HepG2 (cell line): ENCODE data around the gene HSP90AA1. TPM values are rescaled to one million over a fixed set of nuclear protein-coding genes. Genes with fewer than 3 reads are reported as not detected.

Experiments
- ATM ChIP-seq: fragments of 450-650 bp; IDR thresholded peaks from 2 replicates; pipeline ENCODE4 v1.7.1; 2017; ENCODE audit warnings: mild to moderate bottlenecking, borderline replicate concordance
- CENPX ChIP-seq: sonication (generic); formaldehyde crosslinking; IDR thresholded peaks from 2 replicates; pipeline ENCODE4 v1.9.0; 2021; ENCODE audit warnings: mild to moderate bottlenecking, missing genetic modification reagents, moderate library complexity
- MED8 ChIP-seq: sonication (generic); formaldehyde crosslinking; IDR thresholded peaks from 2 replicates; pipeline ENCODE4 v1.8.1; 2023; ENCODE audit warnings: mild to moderate bottlenecking, missing genetic modification reagents; ENCODE audit not compliant: insufficient replicate concordance
- NAIF1 ChIP-seq: sonication (generic); formaldehyde crosslinking; IDR thresholded peaks from 2 replicates; pipeline ENCODE4 v1.5.0; 2020; ENCODE audit warnings: mild to moderate bottlenecking, missing genetic modification reagents, borderline replicate concordance
- NR2F2 ChIP-seq: IDR thresholded peaks from 2 replicates; pipeline ENCODE4 v1.6.1; 2012; ENCODE audit warnings: low read depth, inconsistent platforms, borderline replicate concordance
- PPARG ChIP-seq: conservative IDR thresholded peaks from 2 replicates; pipeline ENCODE4 v1.6.1; 2016; ENCODE audit warnings: missing biosample characterization, missing genetic modification reagents
- REST ChIP-seq, 2 experiments: IDR thresholded peaks; 2 replicates each; pipeline ENCODE4 v1.6.1; 2011 to 2012; ENCODE audit warnings: low read length in 2 of 2, borderline replicate concordance in 1 of 2, low read depth in 1 of 2, mild to moderate bottlenecking in 1 of 2, moderate library complexity in 1 of 2
- ZBTB37 ChIP-seq: sonication (generic); formaldehyde crosslinking; IDR thresholded peaks from 2 replicates; pipeline ENCODE4 v1.4.0; 2020; ENCODE audit warnings: mild to moderate bottlenecking, missing genetic modification reagents
- ZNF879 ChIP-seq: sonication (generic); formaldehyde crosslinking; IDR thresholded peaks from 2 replicates; pipeline ENCODE4 v1.8.1; 2023; ENCODE audit warnings: missing genetic modification reagents
- polyA plus RNA-seq, 8 experiments: library from polyadenylated mRNA; depleted of rRNA in 3 of 8; stranded (reverse) in 7 of 8; unstranded in 1 of 8; fragments of >200 nt; fragmentation: Illumina TruSeq in 4 of 8; extraction: Trizol in 4 of 8; gene quantifications; 2 replicates each; pipeline versions ENCODE4 v1.2.1 to v1.2.3, GENCODE V29; 2011 to 2016; ENCODE audit warnings: low read depth in 4 of 8, missing spikeins in 1 of 8, mixed read lengths in 1 of 8; ENCODE audit not compliant: insufficient read depth in 1 of 8
- total RNA-seq, 5 experiments: library from RNA; depleted of rRNA; stranded (reverse); fragments of >200 nt; fragmentation: Illumina TruSeq; extraction: Trizol; gene quantifications; 2 replicates each; pipeline ENCODE4 v1.2.3, GENCODE V29; 2016; ENCODE audit warnings: low read depth in 1 of 5
- TF ChIP-seq, protein P1 (sequence below): sonication (generic); formaldehyde crosslinking; IDR thresholded peaks from 2 replicates; pipeline ENCODE4 v1.4.0; 2020; ENCODE audit warnings: missing genetic modification reagents, borderline replicate concordance

HSP90AA1 gene
- total and polyA plus RNA-seq, 2 of the 13 experiments (the other 11 are each of a cell fraction or from before 2014, with no cell fraction given), result 262 to 636 TPM

DNA sequence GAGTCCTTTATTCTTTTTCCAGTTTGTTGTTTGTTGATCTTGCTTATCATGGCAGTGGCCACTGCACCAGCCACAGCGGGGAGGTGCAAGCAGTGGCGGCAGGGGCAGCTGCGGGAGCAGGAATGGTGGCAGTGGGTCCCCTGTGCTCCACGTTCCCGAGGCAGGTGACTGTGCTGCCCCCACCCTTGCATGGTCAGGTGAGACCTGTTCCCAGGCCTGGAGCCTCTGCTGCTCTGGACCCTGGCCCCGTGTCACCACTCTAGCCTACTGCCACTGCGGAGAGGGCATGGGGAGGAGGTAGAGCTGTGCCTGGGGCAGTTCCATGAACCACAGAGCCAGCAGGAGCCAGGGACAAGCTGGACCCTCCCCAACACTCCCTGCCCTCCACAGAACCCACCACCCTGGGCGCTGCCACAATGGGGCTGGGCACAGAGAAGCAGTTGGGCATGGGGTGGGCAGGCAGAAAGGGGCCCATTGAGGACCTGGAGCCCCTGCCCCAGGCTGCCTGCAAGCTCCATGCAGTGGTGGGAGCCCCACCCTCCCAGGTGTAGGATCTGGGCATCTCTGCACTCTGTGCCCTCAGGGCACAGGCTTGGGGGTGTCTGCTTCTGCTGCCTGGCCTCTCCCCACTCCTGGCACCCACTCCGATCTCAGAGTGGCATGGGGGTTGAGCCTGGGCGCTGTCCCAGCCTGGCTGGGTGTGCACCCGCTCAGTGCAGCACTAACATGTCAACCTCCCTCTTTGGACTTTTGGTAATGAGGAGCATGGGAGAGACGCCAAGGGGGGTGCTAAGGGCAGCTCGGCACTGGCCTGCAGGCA lies 29.7 kb upstream of the HSP90AA1 start (continued):
- TF ChIP-seq CENPX (CRISPR knock-in tag), result no peak
- TF ChIP-seq PPARG, result no peak
- TF ChIP-seq ATM, result no peak
- TF ChIP-seq NAIF1 (CRISPR knock-in tag), result no peak
- no peak for TF ChIP-seq NR2F2
- no peak for TF ChIP-seq ZNF879 (CRISPR knock-in tag)
- TF ChIP-seq REST (IDR thresholded peaks at IDR 0.05; ENCODE audit: borderline replicate concordance in 1 of 2, low read depth in 1 of 2, low read length in 2 of 2), result no peak
- no peak for TF ChIP-seq ZBTB37
- TF ChIP-seq MED8 (CRISPR knock-in tag), result no peak
- TF ChIP-seq, protein P1, sequence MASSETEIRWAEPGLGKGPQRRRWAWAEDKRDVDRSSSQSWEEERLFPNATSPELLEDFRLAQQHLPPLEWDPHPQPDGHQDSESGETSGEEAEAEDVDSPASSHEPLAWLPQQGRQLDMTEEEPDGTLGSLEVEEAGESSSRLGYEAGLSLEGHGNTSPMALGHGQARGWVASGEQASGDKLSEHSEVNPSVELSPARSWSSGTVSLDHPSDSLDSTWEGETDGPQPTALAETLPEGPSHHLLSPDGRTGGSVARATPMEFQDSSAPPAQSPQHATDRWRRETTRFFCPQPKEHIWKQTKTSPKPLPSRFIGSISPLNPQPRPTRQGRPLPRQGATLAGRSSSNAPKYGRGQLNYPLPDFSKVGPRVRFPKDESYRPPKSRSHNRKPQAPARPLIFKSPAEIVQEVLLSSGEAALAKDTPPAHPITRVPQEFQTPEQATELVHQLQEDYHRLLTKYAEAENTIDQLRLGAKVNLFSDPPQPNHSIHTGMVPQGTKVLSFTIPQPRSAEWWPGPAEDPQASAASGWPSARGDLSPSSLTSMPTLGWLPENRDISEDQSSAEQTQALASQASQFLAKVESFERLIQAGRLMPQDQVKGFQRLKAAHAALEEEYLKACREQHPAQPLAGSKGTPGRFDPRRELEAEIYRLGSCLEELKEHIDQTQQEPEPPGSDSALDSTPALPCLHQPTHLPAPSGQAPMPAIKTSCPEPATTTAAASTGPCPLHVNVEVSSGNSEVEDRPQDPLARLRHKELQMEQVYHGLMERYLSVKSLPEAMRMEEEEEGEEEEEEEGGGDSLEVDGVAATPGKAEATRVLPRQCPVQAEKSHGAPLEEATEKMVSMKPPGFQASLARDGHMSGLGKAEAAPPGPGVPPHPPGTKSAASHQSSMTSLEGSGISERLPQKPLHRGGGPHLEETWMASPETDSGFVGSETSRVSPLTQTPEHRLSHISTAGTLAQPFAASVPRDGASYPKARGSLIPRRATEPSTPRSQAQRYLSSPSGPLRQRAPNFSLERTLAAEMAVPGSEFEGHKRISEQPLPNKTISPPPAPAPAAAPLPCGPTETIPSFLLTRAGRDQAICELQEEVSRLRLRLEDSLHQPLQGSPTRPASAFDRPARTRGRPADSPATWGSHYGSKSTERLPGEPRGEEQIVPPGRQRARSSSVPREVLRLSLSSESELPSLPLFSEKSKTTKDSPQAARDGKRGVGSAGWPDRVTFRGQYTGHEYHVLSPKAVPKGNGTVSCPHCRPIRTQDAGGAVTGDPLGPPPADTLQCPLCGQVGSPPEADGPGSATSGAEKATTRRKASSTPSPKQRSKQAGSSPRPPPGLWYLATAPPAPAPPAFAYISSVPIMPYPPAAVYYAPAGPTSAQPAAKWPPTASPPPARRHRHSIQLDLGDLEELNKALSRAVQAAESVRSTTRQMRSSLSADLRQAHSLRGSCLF (CRISPR knock-in tag), result no peak
